ENCODE measurements around the gene FBXO27. TPM values are rescaled to one million over a fixed set of nuclear protein-coding genes. Genes with fewer than 3 reads are reported as not detected.
"Not testable (repeated sequence)": the region's sequence is repeated elsewhere in the genome, so short reads cannot be mapped to it uniquely, and the experiment has no call there.

The FBXO27 gene
- total and polyA plus RNA-seq, 7 donors = 0.03 to 10.7 (median 0.77) TPM

- TF ChIP-seq, protein P1, sequence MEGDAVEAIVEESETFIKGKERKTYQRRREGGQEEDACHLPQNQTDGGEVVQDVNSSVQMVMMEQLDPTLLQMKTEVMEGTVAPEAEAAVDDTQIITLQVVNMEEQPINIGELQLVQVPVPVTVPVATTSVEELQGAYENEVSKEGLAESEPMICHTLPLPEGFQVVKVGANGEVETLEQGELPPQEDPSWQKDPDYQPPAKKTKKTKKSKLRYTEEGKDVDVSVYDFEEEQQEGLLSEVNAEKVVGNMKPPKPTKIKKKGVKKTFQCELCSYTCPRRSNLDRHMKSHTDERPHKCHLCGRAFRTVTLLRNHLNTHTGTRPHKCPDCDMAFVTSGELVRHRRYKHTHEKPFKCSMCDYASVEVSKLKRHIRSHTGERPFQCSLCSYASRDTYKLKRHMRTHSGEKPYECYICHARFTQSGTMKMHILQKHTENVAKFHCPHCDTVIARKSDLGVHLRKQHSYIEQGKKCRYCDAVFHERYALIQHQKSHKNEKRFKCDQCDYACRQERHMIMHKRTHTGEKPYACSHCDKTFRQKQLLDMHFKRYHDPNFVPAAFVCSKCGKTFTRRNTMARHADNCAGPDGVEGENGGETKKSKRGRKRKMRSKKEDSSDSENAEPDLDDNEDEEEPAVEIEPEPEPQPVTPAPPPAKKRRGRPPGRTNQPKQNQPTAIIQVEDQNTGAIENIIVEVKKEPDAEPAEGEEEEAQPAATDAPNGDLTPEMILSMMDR (IDR thresholded peaks at IDR 0.05) = no peak
- peaks cover 0 to 19% (median 8%) of the 10 kb centered on the region in 3 donors for H3K27me3 ChIP-seq (ENCODE audit: insufficient read depth in 3 of 3, low read length in 2 of 3)
- no peaks in the 10 kb centered on the region for H3K4me1 ChIP-seq
- no peak overlapping the region for H3K4me3 ChIP-seq
- no peaks in the 10 kb centered on the region for H3K9me3 ChIP-seq
- H3K27ac ChIP-seq = no peak overlapping the region
- no peaks in the 10 kb centered on the region for H3K36me3 ChIP-seq (ENCODE audit: insufficient read depth in 1 of 2, low read depth in 1 of 2)
- intact Hi-C loops (cut with DNase I) = no loop called here
- ATAC-seq (no peak), DNase-seq (no peak)
- 6 to 14% (median 7%) methylated on average over 12 of the region's 12 CpGs for WGBS, 3 donors
Observed at GRCh38 chr19:38989066-38989605, 43.2 kb downstream of the FBXO27 start.

DNA sequence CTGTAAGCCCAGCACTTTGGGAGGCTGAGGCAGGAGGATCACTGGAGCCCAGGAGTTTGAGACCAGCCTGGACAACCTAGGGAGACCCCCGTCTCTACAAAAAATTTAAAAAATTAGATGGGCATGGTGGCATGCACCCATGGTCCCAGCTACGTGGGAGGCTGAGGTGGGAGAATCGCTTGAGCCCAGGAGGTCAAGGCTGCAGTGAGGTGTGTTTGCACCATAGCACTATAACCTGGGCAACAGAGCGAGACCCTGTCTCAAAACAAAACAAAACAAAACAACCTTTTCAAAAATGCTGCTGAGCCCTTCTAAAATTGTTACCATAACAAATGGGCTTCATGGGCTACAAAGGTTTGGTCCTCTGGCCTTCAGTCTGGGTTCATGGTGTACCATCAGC lies 43.7 kb downstream of the FBXO27 start:
- intact Hi-C loops (cut with DNase I) = not testable (repeated sequence)

DNA sequence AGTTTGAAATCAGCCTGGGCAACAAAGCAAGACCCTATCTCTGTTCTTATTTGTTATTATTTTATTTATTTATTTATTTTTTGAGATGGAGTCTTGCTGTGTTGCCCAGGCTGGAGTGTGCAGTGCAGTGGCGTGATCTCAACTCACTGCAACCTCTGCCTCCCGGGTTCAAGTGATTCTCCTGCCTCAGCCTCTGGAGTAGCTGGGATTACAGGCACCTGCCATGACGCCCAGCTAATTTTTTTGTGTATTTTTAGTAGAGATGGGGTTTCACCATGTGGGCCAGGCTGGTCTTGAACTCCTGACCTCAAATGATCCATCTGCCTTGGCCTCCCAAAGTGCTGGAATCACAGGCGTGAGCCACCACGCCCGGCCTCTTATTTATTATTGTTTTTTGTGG lies 44.6 kb downstream of the FBXO27 start:
- WGBS, 3 donors = 74 to 80% (median 75%) methylated on average over 6 of the region's 6 CpGs
- intact Hi-C loops (cut with DNase I); H3K27ac ChIP-seq; H3K4me3 ChIP-seq; ATAC-seq; H3K4me1 ChIP-seq; H3K9me3 ChIP-seq; DNase-seq; H3K36me3 ChIP-seq (ENCODE audit: insufficient read depth in 1 of 2, low read depth in 1 of 2): not testable (repeated sequence)
- peaks cover 0 to 12% (median 4%) of the 10 kb centered on the region in 3 donors for H3K27me3 ChIP-seq (ENCODE audit: insufficient read depth in 3 of 3, low read length in 2 of 3)

More for the DNA sequence above, 43.7 kb downstream of the FBXO27 start:
- peaks cover 0 to 19% (median 8%) of the 10 kb centered on the region in 3 donors for H3K27me3 ChIP-seq (ENCODE audit: insufficient read depth in 3 of 3, low read length in 2 of 3)
- not testable (repeated sequence) for H3K4me1 ChIP-seq; H3K27ac ChIP-seq; H3K9me3 ChIP-seq; DNase-seq; ATAC-seq; H3K4me3 ChIP-seq; H3K36me3 ChIP-seq (ENCODE audit: insufficient read depth in 1 of 2, low read depth in 1 of 2)
- WGBS, 3 donors = 70 to 85% (median 80%) methylated on average over 4 of the region's 4 CpGs

GRCh38 chr19:38985262-38985661 lies 47.1 kb downstream of the FBXO27 start:
- no peak overlapping the region for H3K4me3 ChIP-seq
- H3K27me3 ChIP-seq (ENCODE audit: insufficient read depth in 3 of 3, low read length in 2 of 3) = peaks cover 0 to 4% (median 4%) of the 10 kb centered on the region in 3 donors
- DNase-seq (no peak), ATAC-seq (no peak)
- intact Hi-C loops (cut with DNase I) = no loop called here
- no peaks in the 10 kb centered on the region for H3K4me1 ChIP-seq
- TF ChIP-seq, protein P1 (IDR thresholded peaks at IDR 0.05) = no peak
- no peaks in the 10 kb centered on the region for H3K9me3 ChIP-seq
- 87 to 94% (median 88%) methylated on average over 1 of the region's 1 CpG for WGBS, 3 donors
- no peaks in the 10 kb centered on the region for H3K36me3 ChIP-seq (ENCODE audit: insufficient read depth in 1 of 2, low read depth in 1 of 2)
- no peak overlapping the region for H3K27ac ChIP-seq

- TF ChIP-seq, protein P1 (IDR thresholded peaks at IDR 0.05) = no peak
- intact Hi-C loops (cut with DNase I) = no loop called here
- no peak overlapping the region for H3K27ac ChIP-seq
- H3K36me3 ChIP-seq (ENCODE audit: insufficient read depth in 1 of 2, low read depth in 1 of 2) = no peaks in the 10 kb centered on the region
- H3K9me3 ChIP-seq = no peaks in the 10 kb centered on the region
- no peaks in the 10 kb centered on the region for H3K4me1 ChIP-seq
- no peak for ATAC-seq
- DNase-seq = no peak
- H3K27me3 ChIP-seq (ENCODE audit: insufficient read depth in 3 of 3, low read length in 2 of 3) = peaks cover 0 to 5% (median 0%) of the 10 kb centered on the region in 3 donors
- 80 to 86% (median 81%) methylated on average over 10 of the region's 10 CpGs for WGBS, 3 donors
- no peak overlapping the region for H3K4me3 ChIP-seq
Observed at GRCh38 chr19:38980583-38981374, 51.6 kb downstream of the FBXO27 start.
